Kidney tubule cell (primary cell): ENCODE results near the gene GDAP2.
A peak's percentile ranks its signal among the peaks of the same experiment; 100 is the strongest.

Experiments
- DNase-seq: peaks from one replicate; pipeline ENCODE4 v3.0.0-alpha.2; 2018; ENCODE audit warnings: low spot score

The GDAP2 gene

GRCh38 chr1:117841117-117841650 lies 88.2 kb downstream of the GDAP2 start:
- DNase-seq, result no peak

DNA sequence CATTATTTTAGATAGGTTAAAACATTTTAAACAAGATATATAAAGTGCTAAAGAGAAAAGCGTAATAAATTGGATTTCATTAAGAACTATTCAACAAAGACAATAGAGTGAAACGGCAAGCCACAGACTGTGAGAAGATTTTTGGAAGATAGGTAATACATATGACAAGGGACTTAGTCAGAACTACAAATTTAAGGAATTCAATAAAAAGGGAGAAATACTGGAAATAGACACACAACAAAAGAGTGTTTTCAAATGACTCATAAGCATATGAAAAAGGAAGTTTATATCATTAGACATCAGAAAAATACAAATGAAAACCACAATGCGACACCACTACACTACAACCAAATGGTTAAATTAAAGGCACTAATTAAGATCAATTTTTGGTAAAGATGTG lies 90.5 kb downstream of the GDAP2 start:
- peak; percentile 39 for DNase-seq

DNA sequence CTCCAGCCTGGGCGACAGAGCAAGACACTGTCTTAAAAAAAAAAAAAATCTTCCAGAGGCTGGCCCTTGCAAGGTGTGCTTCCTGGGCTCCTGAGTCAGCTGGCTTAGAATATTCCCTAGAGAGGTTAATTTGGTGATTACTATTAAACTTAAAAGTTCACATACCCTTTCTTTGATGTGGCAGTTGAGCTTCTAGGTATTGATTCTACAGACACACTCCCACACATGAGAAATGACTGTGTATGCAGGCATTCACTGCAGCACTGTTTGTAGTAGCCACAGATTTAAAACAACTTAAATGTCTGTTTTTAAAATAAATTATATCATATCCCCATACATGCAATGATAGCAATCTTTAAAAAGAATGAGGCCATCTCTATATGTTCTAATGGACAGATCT lies 93.4 kb downstream of the GDAP2 start:
- no peak for DNase-seq

GRCh38 chr1:117834416-117834815 lies 95.0 kb downstream of the GDAP2 start:
- DNase-seq, result no peak

- no peak for DNase-seq
Observed at GRCh38 chr1:117832453-117832852, 97.0 kb downstream of the GDAP2 start.

DNA sequence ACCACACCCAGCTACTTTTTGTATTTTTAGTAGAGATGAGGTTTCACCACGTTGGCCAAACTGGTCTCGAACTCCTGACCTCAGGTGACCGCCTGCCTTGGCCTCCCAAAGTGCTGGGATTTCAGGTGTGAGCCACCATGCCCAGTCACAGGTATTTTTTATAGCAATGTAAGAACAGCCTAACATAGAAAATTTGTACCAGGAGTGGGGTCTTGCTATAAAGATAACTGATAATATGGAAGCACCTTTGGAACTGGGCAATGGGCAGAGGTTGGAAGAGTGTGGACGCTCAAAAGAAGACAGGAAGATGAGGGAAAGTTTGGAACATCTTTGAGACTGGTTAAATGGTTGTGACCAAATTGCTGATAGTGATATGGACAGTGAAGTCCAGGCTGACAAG lies 99.2 kb downstream of the GDAP2 start:
- DNase-seq, result no peak

DNA sequence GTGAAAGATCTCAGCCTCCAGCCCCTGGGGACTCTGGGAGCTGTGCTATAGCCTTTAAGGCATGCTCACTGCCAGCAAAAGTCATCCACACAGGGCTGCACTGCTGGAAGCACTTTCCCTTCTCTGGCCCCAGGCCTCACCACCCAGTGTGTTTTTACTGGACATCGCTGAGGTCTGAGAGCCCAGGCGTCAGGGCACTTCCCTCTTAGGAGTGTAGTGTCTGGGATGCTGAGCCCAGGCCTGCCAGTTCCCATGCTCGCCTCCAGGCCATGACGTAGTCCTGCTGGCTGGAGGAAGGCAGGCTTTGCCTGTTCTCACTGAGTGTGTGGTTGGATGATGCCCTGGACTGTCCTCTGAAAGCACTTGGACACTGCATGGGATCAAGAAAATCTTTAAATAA lies 101.2 kb downstream of the GDAP2 start:
- DNase-seq, result no peak

DNA sequence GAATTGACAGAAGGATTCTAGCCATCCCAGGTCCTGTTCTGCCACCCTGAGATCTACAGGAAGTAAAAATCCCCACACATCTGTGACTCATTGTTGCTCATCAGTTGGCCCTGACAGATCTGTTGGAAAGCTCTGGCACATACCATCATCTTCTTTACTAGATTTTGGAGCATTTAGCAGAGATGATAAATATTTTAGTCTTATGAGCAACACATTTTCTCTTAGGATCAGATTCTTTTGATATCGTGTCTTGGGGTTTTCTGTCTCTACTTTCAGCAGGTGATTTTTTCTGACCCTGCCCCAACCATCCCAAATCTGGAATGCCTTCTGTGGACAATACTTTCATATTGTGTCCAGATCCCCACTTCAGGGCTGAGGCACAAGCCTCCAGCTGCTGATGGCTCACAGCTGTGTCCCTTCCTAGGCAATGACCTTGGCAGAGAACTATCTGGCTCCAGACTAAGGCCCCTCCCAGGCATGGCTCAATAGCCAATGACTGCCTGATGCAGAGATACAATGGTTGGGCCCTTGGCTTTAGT lies 102.8 kb downstream of the GDAP2 start:
- DNase-seq, result peak; percentile 85

DNA sequence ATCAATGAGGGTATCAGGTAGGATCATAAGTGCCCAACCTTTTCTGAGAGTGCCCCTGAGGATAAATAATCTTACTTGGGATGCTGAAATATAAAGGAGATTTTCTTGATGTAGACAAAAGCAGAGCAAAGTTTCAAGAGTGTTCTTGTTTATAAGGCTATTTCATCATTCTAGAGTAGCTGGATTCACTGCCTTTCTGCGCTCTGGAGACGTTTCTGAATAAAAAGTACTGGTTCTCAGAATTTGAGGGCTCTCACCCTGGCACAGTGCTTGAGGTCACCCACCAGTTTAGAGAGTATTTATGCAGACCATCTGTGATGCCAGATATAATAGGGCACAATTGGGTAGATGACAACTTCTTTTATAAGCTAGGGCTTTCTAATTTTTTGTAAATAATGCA lies 103.3 kb downstream of the GDAP2 start:
- DNase-seq, result no peak

DNA sequence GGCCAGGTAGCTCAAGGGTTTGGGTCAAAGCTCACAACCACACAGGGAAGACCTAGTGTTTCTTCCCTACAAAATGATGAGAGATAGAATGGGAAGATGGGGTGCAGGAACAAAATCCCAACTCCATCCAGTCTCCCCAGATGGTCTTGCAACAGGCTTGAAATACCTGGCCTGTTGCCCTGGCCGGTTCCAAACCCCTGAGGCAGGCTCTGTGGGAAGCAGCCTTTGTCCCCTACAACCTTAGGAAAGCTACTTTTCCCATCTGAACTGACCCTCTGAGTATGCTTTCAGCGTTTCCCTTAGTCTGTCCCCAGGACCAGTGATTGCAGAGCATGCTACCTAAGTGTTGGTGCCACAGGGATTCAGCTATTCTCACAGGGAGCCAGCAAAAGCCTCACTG lies 104.0 kb downstream of the GDAP2 start:
- no peak for DNase-seq

GRCh38 chr1:117824616-117825015 lies 104.8 kb downstream of the GDAP2 start:
- no peak for DNase-seq

DNA sequence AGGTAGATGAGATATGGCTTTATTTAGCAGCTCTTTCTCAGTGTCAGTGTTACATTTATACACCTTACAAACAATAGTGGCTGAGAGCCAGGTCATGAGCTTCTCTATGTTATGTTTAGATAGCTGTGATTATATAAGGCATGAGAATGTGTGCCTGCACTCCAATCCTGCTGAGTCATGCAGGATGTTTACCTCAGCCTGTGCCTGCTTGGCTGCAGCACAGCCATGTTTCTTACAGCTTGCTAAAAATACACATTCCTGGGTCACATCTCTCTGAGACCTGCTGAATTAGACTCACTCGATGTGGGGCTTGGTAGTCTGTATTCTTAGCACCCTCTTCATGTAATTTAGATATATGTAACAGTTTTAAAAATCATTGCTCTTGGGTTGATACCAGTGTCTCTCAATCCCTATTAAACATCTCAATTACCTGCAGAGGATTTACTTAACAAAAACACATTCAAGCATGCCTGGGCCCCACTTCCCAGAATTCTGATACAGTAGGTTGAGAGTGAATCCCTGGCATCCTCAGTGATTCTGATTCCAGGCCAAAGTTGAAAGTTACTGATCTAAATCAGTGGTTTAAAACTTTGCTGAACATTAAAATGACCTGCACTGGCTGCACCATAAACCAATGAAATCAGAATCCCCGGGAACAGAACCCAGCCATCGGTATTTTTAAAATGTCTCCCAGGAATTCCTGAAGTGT lies 107.5 kb downstream of the GDAP2 start:
- peak; percentile 91 for DNase-seq

- no peak for DNase-seq
Observed at GRCh38 chr1:117821382-117821755, 108.1 kb downstream of the GDAP2 start.

DNA sequence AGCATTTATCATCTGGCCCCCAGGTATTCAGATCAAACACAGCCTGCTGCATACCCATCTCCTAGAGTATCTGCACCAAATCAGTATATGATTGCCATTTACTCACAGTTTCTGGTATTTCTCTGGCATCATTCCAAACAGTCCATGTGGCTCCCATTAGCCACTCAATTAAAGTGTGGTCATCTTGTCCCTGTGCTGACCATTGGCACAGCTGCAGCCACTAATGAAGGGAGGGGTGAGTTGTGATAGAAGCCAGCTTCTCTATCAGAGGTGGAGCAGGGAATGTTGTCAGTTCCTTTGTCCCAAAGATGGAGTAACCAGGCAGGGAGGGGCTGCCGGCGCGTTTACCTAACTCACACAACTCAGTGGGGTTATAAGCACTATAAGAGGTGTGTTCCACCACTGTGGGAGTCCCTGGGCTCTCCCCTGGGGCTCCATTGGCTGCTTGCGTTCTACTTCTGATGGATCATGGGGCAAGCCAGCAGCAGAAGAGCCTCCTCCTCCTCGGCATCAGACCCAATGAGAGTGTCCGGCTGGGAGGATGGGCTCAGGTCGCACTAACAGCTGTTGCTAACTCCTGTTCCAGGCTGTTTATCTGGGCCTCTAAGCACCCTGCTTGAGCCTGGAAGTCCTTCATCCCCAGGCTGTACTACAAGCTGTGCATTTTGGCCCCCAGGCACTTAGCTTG lies 108.6 kb downstream of the GDAP2 start:
- no peak for DNase-seq

- DNase-seq, result no peak
Observed at GRCh38 chr1:117820096-117820495, 109.3 kb downstream of the GDAP2 start.

- no peak for DNase-seq
Observed at GRCh38 chr1:117819301-117819700, 110.1 kb downstream of the GDAP2 start.

DNA sequence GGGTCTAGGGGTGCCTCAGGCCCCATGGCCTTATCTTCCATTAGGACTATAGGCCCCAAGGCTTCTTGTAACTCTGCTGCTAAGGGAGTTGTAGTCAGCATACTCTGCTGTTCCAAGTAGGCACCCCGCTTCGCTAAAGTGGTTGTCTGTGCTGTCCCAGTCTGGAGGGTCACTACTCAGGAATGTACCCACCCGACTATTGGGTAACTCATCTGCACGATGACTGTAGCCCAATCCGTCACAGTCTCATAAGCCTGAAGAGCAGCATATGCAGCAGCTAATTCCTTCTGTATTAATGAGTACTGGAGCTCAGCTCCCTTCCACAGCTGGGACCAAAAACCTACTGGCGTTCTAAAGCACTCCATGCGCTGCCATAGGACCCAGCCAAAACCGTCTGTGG lies 111.0 kb downstream of the GDAP2 start:
- DNase-seq, result no peak

DNA sequence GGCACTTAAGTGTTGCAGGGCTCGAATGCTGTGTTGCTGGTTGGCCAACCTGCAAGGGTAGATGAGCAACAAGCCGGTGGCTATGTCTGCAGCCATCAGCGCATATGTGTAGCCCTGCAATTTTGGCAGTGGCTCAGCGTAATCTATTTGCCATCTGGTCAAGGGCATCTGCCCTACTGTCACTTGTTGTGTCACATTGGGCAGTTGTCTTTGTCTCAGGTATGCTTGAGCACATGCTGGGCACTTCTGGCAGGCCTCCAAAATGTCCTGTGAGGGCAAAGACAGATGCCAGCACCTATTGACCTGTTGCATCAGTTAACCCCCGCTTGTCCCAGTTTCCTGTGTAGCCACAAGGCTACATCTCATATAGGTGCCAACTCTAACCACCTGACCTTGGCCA lies 111.8 kb downstream of the GDAP2 start:
- no peak for DNase-seq

- no peak for DNase-seq
Observed at GRCh38 chr1:117815926-117816325, 113.5 kb downstream of the GDAP2 start.

DNA sequence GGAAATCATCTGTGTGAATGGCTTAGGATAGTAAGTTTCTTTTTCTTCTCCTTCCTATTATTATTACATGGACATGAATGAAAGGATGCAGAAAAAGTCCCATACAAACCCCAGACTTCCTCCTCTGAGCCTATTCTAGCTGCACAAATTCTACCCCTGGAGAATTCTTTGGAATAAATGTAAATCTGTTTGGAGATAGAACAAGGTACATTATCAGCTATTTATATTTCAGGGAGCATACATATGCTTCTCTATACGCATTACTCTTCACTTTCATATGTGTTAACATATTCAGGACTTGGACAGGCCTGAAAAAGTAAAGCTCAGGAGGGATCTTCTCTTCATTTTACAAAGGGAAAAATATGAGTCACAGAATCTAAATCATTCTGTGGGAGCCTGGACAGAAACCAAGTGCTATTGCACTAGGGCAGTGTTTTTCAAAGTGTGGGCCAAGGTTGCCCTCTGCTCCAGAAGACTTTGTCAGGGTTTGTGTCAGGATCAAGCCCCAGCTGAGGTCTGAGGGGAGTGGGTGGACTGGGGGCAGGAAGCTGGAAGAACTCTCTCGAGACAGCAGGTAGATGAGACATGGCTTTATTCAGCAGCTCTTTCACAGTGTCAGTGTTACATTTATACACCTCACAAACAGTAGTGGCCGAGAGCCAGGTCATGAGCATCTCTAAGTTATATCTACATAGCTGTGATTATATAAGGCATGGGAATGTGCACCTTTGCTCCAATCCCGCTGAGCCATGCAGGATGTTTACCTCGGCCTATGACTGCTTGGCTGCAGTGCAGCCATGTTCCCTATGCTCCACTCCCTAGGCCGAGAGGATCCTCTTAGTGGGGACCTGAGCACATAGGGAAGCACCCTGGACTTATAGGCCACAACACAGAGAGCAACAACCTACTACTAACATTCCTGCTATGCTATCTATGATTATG lies 114.3 kb downstream of the GDAP2 start:
- DNase-seq, result no peak
